Measurements from ENCODE around the gene CENPM. TPM values are rescaled to one million over a fixed set of nuclear protein-coding genes. Genes with fewer than 3 reads are reported as not detected.

The CENPM gene
- total and polyA plus RNA-seq, 8 donors, result 0.14 to 1.7 (median 0.62) TPM

GRCh38 chr22:41922940-41923594, 23.9 kb downstream of the CENPM start:
- H3K27me3 ChIP-seq, result no peaks in the 10 kb centered on the region
- DNase-seq, result peak in 1 of 6 donors; percentile 32
- peaks cover 0 to 11% (median 6%) of the 10 kb centered on the region in 3 donors for H3K4me1 ChIP-seq
- no peak overlapping the region for H3K4me3 ChIP-seq
- no peaks in the 10 kb centered on the region for H3K36me3 ChIP-seq
- no peak for ATAC-seq
- TF ChIP-seq, protein P1, sequence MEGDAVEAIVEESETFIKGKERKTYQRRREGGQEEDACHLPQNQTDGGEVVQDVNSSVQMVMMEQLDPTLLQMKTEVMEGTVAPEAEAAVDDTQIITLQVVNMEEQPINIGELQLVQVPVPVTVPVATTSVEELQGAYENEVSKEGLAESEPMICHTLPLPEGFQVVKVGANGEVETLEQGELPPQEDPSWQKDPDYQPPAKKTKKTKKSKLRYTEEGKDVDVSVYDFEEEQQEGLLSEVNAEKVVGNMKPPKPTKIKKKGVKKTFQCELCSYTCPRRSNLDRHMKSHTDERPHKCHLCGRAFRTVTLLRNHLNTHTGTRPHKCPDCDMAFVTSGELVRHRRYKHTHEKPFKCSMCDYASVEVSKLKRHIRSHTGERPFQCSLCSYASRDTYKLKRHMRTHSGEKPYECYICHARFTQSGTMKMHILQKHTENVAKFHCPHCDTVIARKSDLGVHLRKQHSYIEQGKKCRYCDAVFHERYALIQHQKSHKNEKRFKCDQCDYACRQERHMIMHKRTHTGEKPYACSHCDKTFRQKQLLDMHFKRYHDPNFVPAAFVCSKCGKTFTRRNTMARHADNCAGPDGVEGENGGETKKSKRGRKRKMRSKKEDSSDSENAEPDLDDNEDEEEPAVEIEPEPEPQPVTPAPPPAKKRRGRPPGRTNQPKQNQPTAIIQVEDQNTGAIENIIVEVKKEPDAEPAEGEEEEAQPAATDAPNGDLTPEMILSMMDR (IDR thresholded peaks at IDR 0.05), result no peak
- 82 to 85% methylated on average over 4 of the region's 4 CpGs for WGBS, 2 donors
- H3K9me3 ChIP-seq, result no peaks in the 10 kb centered on the region
- no peak overlapping the region for H3K27ac ChIP-seq
- no peak for FAIRE-seq
- intact Hi-C loops (cut with DNase I), result no loop called here

- no peak overlapping the region for H3K27ac ChIP-seq
- FAIRE-seq (no peak), ATAC-seq (no peak), DNase-seq (no peak)
- H3K27me3 ChIP-seq, result no peaks in the 10 kb centered on the region
- H3K9me3 ChIP-seq, result no peaks in the 10 kb centered on the region
- no peak overlapping the region for H3K4me3 ChIP-seq
- TF ChIP-seq, protein P1 (IDR thresholded peaks at IDR 0.05), result no peak
- H3K4me1 ChIP-seq, result peaks cover 0 to 11% (median 6%) of the 10 kb centered on the region in 3 donors
- intact Hi-C loops (cut with DNase I), result no loop called here
- 82 to 89% methylated on average over 5 of the region's 5 CpGs for WGBS, 2 donors
- no peaks in the 10 kb centered on the region for H3K36me3 ChIP-seq
Observed at GRCh38 chr22:41922328-41922727, 24.6 kb downstream of the CENPM start.

DNA sequence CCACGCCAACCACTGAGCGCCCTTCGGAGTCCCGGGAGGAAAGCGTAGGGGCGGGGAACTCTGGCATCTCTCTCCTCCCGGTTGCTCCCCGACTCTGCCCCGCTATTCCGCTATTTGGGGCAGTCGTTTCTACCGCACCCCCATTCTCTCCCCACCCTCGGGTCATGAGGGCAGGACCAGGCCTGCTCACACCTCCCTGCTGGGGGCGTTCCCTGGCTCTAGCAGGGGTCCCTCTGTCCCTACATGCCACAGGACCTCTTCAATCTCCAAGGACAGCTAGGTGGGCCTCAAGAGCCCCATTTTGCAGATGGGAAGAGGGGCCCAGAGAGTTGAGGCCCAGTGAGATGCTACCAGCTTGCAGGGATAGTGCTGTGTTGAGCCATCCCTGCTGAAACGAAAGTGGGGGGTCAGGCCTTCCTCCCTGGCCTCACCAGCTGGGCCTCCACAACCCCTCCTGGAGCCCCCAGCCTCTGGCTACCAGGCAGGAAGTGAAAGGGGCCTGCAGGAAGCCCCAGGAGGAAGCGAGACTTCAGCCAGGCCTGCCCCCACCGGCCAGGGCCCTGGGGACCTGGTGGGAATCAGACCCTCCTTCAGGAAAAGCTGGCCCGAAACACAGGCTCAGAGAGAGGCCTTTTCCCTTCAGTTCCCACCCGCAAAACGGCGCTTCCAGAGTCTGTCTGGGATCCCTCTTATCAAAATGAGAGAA, 26.5 kb downstream of the CENPM start:
- Histone ChIP-seq H3K27ac (no peak overlapping the region), H3K4me1 (peaks cover 0 to 8% (median 6%) of the 10 kb centered on the region in 3 donors), H3K27me3 (peaks cover 0 to 6% (median 1%) of the 10 kb centered on the region in 4 donors), H3K9me3 (no peaks in the 10 kb centered on the region), H3K4me3 (peak overlapping the region in 1 of 4 donors; percentile 48), H3K36me3 (no peaks in the 10 kb centered on the region)
- DNase-seq, result peak in 1 of 6 donors; percentile 46
- TF ChIP-seq, protein P1 (IDR thresholded peaks at IDR 0.05), result no peak
- ATAC-seq, result no peak
- 71 to 77% methylated on average over 19 to 21 of the region's 21 CpGs for WGBS, 2 donors
- no peak for FAIRE-seq
- intact Hi-C loops (cut with DNase I), result no loop called here

- Histone ChIP-seq H3K36me3 (no peaks in the 10 kb centered on the region), H3K4me1 (peaks cover 0 to 9% (median 8%) of the 10 kb centered on the region in 3 donors), H3K4me3 (peak overlapping the region; percentile 10 to 48 (median 35)), H3K27me3 (peaks cover 0 to 9% (median 4%) of the 10 kb centered on the region in 4 donors), H3K27ac (no peak overlapping the region), H3K9me3 (no peaks in the 10 kb centered on the region)
- 6% methylated on average over 55 to 62 of the region's 62 CpGs for WGBS, 2 donors
- no peak for FAIRE-seq
- TF ChIP-seq, protein P1 (IDR thresholded peaks at IDR 0.05), result no peak
- DNase-seq, result peak; percentile 32 to 76 (median 58)
- ATAC-seq, result peak; percentile 48 to 84 (median 64)
- intact Hi-C loops (cut with DNase I), result no loop called here
Observed at GRCh38 chr22:41919357-41920224, 27.4 kb downstream of the CENPM start.
